ENCODE results near the gene UBASH3A. TPM values are rescaled to one million over a fixed set of nuclear protein-coding genes. Genes with fewer than 3 reads are reported as not detected.

The UBASH3A gene
- total and polyA plus RNA-seq, 12 donors, result 0.09 to 1.2 (median 0.44) TPM; not detected in 2

DNA sequence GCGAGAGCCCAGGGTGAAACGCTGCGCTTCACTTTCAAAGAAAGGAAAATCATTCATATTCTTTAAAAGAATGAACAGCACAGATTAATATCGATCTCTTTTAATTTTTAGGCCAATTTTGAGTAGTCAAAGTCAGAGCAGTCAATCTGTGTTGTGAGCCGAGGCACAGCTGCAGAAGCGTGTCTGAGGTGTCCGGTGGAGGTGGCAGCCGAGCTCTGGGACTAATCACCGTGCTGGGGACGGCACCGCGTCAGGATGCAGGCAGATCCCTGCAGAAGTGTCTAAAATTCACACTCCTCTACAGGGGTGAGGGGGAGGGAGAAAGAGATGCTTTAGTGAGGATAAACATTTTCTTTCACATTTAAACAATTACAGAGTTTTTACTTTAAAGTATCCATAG lies 41.5 kb upstream of the UBASH3A start:
- 80 to 81% (median 80%) methylated on average over 12 of the region's 12 CpGs for WGBS, 4 donors
- peaks cover 6% of the 10 kb centered on the region for H3K27me3 ChIP-seq
- TF ChIP-seq, protein P1, sequence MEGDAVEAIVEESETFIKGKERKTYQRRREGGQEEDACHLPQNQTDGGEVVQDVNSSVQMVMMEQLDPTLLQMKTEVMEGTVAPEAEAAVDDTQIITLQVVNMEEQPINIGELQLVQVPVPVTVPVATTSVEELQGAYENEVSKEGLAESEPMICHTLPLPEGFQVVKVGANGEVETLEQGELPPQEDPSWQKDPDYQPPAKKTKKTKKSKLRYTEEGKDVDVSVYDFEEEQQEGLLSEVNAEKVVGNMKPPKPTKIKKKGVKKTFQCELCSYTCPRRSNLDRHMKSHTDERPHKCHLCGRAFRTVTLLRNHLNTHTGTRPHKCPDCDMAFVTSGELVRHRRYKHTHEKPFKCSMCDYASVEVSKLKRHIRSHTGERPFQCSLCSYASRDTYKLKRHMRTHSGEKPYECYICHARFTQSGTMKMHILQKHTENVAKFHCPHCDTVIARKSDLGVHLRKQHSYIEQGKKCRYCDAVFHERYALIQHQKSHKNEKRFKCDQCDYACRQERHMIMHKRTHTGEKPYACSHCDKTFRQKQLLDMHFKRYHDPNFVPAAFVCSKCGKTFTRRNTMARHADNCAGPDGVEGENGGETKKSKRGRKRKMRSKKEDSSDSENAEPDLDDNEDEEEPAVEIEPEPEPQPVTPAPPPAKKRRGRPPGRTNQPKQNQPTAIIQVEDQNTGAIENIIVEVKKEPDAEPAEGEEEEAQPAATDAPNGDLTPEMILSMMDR (IDR thresholded peaks at IDR 0.05), result no peak
- TF ChIP-seq POLR2A (IDR thresholded peaks at IDR 0.05), result no peak

DNA sequence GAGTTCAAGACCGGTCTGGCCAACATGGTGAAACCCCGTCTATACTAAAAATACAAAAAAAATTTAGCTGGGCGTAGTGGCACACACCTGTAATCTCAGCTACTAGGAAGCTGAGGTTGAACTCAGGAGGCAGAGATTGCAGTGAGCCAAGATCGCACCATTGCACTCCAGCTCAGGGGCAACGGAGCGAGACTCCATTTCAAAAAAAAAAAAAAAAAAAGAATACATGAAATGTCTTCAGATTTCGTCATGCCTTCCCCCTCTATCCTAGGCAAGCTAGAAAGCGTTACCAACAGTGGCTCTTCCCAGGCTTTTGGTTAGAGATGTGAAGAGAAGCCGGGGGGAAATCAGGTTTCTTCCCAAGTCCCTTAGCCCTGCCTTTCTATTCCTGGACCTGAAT lies 41.0 kb upstream of the UBASH3A start:
- intact Hi-C loops (cut with DNase I), result no loop called here
- WGBS, 4 donors, result 69 to 83% (median 77%) methylated on average over 9 of the region's 9 CpGs
- Histone ChIP-seq H3K27me3 (peaks cover 6% of the 10 kb centered on the region), H3K36me3 (replicated peaks in 1 of 2) (no peaks in the 10 kb centered on the region), H3K4me3 (no peak overlapping the region), H3K9me3 (replicated peaks in 1 of 3) (no peaks in the 10 kb centered on the region), H3K27ac (no peak overlapping the region), H3K4me1 (replicated peaks in 1 of 2) (no peaks in the 10 kb centered on the region)
- DNase-seq, result no peak
- TF ChIP-seq POLR2A (IDR thresholded peaks at IDR 0.05), result no peak
- TF ChIP-seq, protein P1 (IDR thresholded peaks at IDR 0.05), result no peak

More for the DNA sequence above, 41.5 kb upstream of the UBASH3A start:
- DNase-seq, result no peak
- no peaks in the 10 kb centered on the region for H3K36me3 ChIP-seq (replicated peaks in 1 of 2)
- H3K9me3 ChIP-seq (replicated peaks in 1 of 3), result no peaks in the 10 kb centered on the region
- intact Hi-C loops (cut with DNase I), result no loop called here
- H3K4me3 ChIP-seq, result no peak overlapping the region
- no peak overlapping the region for H3K27ac ChIP-seq
- H3K4me1 ChIP-seq (replicated peaks in 1 of 2), result no peaks in the 10 kb centered on the region

- no peak overlapping the region for H3K27ac ChIP-seq
- H3K27me3 ChIP-seq, result peaks cover 6% of the 10 kb centered on the region
- no peak for DNase-seq
- H3K36me3 ChIP-seq (replicated peaks in 1 of 2), result no peaks in the 10 kb centered on the region
- TF ChIP-seq, protein P1 (IDR thresholded peaks at IDR 0.05), result no peak
- TF ChIP-seq POLR2A (IDR thresholded peaks at IDR 0.05), result no peak
- H3K4me3 ChIP-seq, result no peak overlapping the region
- intact Hi-C loops (cut with DNase I), result no loop called here
- no peaks in the 10 kb centered on the region for H3K9me3 ChIP-seq (replicated peaks in 1 of 3)
- no peaks in the 10 kb centered on the region for H3K4me1 ChIP-seq (replicated peaks in 1 of 2)
- WGBS, 4 donors, result 74 to 84% (median 79%) methylated on average over 8 of the region's 8 CpGs
Measured at GRCh38 chr21:42363312-42363711, 40.4 kb upstream of the UBASH3A start.

GRCh38 chr21:42364304-42364865 lies 39.3 kb upstream of the UBASH3A start:
- Histone ChIP-seq H3K27ac (no peak overlapping the region), H3K9me3 (replicated peaks in 1 of 3) (no peaks in the 10 kb centered on the region), H3K36me3 (replicated peaks in 1 of 2) (no peaks in the 10 kb centered on the region), H3K4me1 (replicated peaks in 1 of 2) (no peaks in the 10 kb centered on the region), H3K27me3 (peaks cover 6% of the 10 kb centered on the region), H3K4me3 (no peak overlapping the region)
- DNase-seq, result no peak
- WGBS, 4 donors, result 75 to 86% (median 80%) methylated on average over 10 to 13 of the region's 13 CpGs
- intact Hi-C loops (cut with DNase I), result no loop called here
- TF ChIP-seq, protein P1 (IDR thresholded peaks at IDR 0.05), result no peak
- TF ChIP-seq POLR2A (IDR thresholded peaks at IDR 0.05), result no peak
